22Rv1 (cell line): ENCODE data around the gene TRAPPC2.

Experiments
- CTCF ChIP-seq: fragments of 450-650 bp; IDR thresholded peaks from 2 replicates; pipeline ENCODE4 v1.5.1; 2017; ENCODE audit warnings: mild to moderate bottlenecking
- ZFX ChIP-seq: fragments of 450-650 bp; IDR thresholded peaks from 2 replicates; pipeline ENCODE4 v1.6.1; 2017; ENCODE audit warnings: antibody characterized with exemption, borderline replicate concordance

GRCh38 chrX:13748486-13748885 lies 14.1 kb upstream of the TRAPPC2 start:
- no peak for TF ChIP-seq CTCF
- no peak for TF ChIP-seq ZFX
